GM18505 (cell line): Measurements from ENCODE around the gene UNC13C.
"Not testable (repeated sequence)": the region's sequence is repeated elsewhere in the genome, so short reads cannot be mapped to it uniquely, and the experiment has no call there.

Experiments used
- ATAC-seq: cut with Tn5 transposase; IDR thresholded peaks from one replicate; pipeline ENCODE4 v1.9.1; 2021; ENCODE audit not compliant: unreplicated experiment
- POLR2A ChIP-seq: IDR thresholded peaks from 4 replicates; pipeline ENCODE4 v1.6.1; 2011; ENCODE audit warnings: borderline replicate concordance; ENCODE audit not compliant: insufficient read depth, insufficient read length; ENCODE audit errors: extremely low read depth

Gene UNC13C

GRCh38 chr15:54345301-54345700 lies 367.1 kb downstream of the UNC13C start:
- no peak for TF ChIP-seq POLR2A
- ATAC-seq: no peak

GRCh38 chr15:54345827-54346226 lies 367.6 kb downstream of the UNC13C start:
- no peak for TF ChIP-seq POLR2A
- no peak for ATAC-seq

- no peak for ATAC-seq
- TF ChIP-seq POLR2A: no peak
These were observed 369.0 kb downstream of the UNC13C start for GRCh38 chr15:54347082-54347827.

- ATAC-seq: no peak
- TF ChIP-seq POLR2A: no peak
These were observed 375.5 kb downstream of the UNC13C start for GRCh38 chr15:54353726-54354125.

- ATAC-seq: no peak
- TF ChIP-seq POLR2A: no peak
These were observed 376.1 kb downstream of the UNC13C start for GRCh38 chr15:54354341-54354740.

- TF ChIP-seq POLR2A: no peak
- no peak for ATAC-seq
These were observed 386.7 kb downstream of the UNC13C start for GRCh38 chr15:54364961-54365360.

- no peak for TF ChIP-seq POLR2A
- no peak for ATAC-seq
These were observed 395.1 kb downstream of the UNC13C start for GRCh38 chr15:54373332-54373731.

- ATAC-seq: no peak
- no peak for TF ChIP-seq POLR2A
These were observed 396.1 kb downstream of the UNC13C start for GRCh38 chr15:54374184-54374952.

- ATAC-seq: no peak
- TF ChIP-seq POLR2A: no peak
These were observed 409.6 kb downstream of the UNC13C start for GRCh38 chr15:54387799-54388198.

- no peak for ATAC-seq
- no peak for TF ChIP-seq POLR2A
These were observed 410.5 kb downstream of the UNC13C start for GRCh38 chr15:54388746-54389145.

GRCh38 chr15:54410481-54410880 lies 432.2 kb downstream of the UNC13C start:
- ATAC-seq: no peak
- no peak for TF ChIP-seq POLR2A

- no peak for ATAC-seq
- no peak for TF ChIP-seq POLR2A
These were observed 445.9 kb downstream of the UNC13C start for GRCh38 chr15:54424171-54424570.

- no peak for ATAC-seq
These were observed 450.4 kb downstream of the UNC13C start for GRCh38 chr15:54428596-54428995.

GRCh38 chr15:54450288-54450687 lies 472.0 kb downstream of the UNC13C start:
- not testable (repeated sequence) for ATAC-seq

More at GRCh38 chr15:54428596-54428995, 450.4 kb downstream of the UNC13C start:
- no peak for TF ChIP-seq POLR2A

GRCh38 chr15:54456413-54456812 lies 478.2 kb downstream of the UNC13C start:
- ATAC-seq: no peak
- TF ChIP-seq POLR2A: no peak

GRCh38 chr15:54462511-54462913 lies 484.3 kb downstream of the UNC13C start:
- no peak for TF ChIP-seq POLR2A
- ATAC-seq: no peak
